IPS-11a (cell line): ENCODE measurements around the gene TOR1AIP2.
"Not testable (repeated sequence)": the region's sequence is repeated elsewhere in the genome, so short reads cannot be mapped to it uniquely, and the experiment has no call there.

ENCODE experiments used
- H3K4me3 ChIP-seq: one replicate; pipeline ENCODE4 v1.5.1; 2013; ENCODE audit warnings: low read depth, low read length, control low read depth

Gene TOR1AIP2

GRCh38 chr1:179808503-179808902 lies 69.1 kb downstream of the TOR1AIP2 start:
- H3K4me3 ChIP-seq: no peak overlapping the region

- no peak overlapping the region for H3K4me3 ChIP-seq
Measured at GRCh38 chr1:179807691-179808485, 69.7 kb downstream of the TOR1AIP2 start.

GRCh38 chr1:179807291-179807690 lies 70.3 kb downstream of the TOR1AIP2 start:
- H3K4me3 ChIP-seq: no peak overlapping the region

- no peak overlapping the region for H3K4me3 ChIP-seq
Measured at GRCh38 chr1:179806333-179806732, 71.3 kb downstream of the TOR1AIP2 start.

GRCh38 chr1:179805291-179806195 lies 72.1 kb downstream of the TOR1AIP2 start:
- H3K4me3 ChIP-seq: no peak overlapping the region

GRCh38 chr1:179804417-179804816 lies 73.2 kb downstream of the TOR1AIP2 start:
- H3K4me3 ChIP-seq: not testable (repeated sequence)

GRCh38 chr1:179803918-179804317 lies 73.7 kb downstream of the TOR1AIP2 start:
- no peak overlapping the region for H3K4me3 ChIP-seq

GRCh38 chr1:179803104-179803503 lies 74.5 kb downstream of the TOR1AIP2 start:
- no peak overlapping the region for H3K4me3 ChIP-seq

GRCh38 chr1:179800481-179800880 lies 77.1 kb downstream of the TOR1AIP2 start:
- no peak overlapping the region for H3K4me3 ChIP-seq

GRCh38 chr1:179798864-179799516 lies 78.6 kb downstream of the TOR1AIP2 start:
- no peak overlapping the region for H3K4me3 ChIP-seq

GRCh38 chr1:179798213-179798863 lies 79.3 kb downstream of the TOR1AIP2 start:
- no peak overlapping the region for H3K4me3 ChIP-seq

- H3K4me3 ChIP-seq: no peak overlapping the region
Measured at GRCh38 chr1:179794669-179795068, 82.9 kb downstream of the TOR1AIP2 start.

- no peak overlapping the region for H3K4me3 ChIP-seq
Measured at GRCh38 chr1:179794146-179794545, 83.5 kb downstream of the TOR1AIP2 start.

- no peak overlapping the region for H3K4me3 ChIP-seq
Measured at GRCh38 chr1:179793281-179793680, 84.3 kb downstream of the TOR1AIP2 start.
